DMS153 treated with DMSO at 0.1 percent for 48 hours (cell line): ENCODE results near the gene RNF8.
"Not testable (repeated sequence)": the region's sequence is repeated elsewhere in the genome, so short reads cannot be mapped to it uniquely, and the experiment has no call there.

ENCODE experiments used
- DNase-seq: peaks from one replicate; lab custom pipeline; 2025; ENCODE audit not compliant: unreplicated experiment; lab: John Stamatoyannopoulos, UW

The RNF8 gene, protein sequence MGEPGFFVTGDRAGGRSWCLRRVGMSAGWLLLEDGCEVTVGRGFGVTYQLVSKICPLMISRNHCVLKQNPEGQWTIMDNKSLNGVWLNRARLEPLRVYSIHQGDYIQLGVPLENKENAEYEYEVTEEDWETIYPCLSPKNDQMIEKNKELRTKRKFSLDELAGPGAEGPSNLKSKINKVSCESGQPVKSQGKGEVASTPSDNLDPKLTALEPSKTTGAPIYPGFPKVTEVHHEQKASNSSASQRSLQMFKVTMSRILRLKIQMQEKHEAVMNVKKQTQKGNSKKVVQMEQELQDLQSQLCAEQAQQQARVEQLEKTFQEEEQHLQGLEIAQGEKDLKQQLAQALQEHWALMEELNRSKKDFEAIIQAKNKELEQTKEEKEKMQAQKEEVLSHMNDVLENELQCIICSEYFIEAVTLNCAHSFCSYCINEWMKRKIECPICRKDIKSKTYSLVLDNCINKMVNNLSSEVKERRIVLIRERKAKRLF

DNA sequence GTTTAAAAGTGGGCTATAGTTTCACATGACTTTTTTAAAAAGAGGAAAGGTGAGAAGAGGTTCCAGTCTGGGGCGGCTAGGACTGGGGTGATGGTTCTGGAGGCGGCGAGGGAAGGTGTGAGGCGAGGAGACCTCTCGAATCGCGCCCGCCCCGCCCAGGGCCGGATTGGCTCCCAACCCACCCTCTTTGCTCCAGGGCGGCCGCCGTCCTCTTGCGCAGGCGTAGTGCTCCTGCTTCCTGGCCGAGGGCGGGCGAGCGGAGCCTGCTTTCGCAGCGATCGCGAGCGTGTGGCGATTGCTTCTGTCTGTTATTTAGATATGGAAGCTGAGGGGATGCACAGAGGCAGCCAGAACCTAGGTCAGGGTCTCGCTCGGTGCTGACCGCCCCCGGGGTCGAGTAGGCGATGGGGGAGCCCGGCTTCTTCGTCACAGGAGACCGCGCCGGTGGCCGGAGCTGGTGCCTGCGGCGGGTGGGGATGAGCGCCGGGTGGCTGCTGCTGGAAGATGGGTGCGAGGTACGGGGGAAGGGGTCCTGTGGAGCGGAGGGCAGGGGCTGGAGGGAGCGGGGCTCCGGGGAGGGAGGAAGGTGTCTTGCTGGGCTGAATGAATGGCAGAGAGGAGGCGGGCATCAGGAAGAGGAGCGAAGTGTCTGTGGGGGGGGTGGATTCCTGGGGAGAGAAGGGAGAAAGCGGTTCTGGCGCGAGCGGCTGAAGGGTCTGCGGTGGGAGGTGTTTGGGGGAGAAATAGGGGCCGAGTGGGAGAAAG, at the start of gene RNF8:
TSS of gene RNF8 (plus strand) at position 223 of the 765 bp plus-strand sequence. CDS start at position 405, 182 bp downstream.
- DNase-seq = peak; percentile 69

DNA sequence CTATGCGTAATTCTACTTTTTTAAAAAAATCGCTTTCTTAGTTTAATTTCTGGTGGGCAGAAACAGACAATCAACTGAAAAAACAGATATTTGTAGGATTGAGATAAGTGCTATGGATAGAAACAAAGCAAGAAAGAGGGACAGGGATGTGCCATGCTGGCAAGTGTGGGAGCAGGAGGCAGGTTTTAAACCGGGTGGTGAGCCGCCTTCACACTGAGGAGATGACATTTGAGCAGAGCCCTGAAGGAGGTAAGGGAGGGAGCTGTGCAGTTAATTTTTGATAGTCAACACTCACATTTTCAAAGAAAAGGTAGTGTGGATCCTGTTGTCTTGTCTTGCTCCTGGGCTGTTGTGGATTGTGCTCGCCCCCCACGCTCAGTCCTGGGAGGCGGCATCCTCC, 49.0 kb upstream of the RNF8 start:
- no peak for DNase-seq

DNA sequence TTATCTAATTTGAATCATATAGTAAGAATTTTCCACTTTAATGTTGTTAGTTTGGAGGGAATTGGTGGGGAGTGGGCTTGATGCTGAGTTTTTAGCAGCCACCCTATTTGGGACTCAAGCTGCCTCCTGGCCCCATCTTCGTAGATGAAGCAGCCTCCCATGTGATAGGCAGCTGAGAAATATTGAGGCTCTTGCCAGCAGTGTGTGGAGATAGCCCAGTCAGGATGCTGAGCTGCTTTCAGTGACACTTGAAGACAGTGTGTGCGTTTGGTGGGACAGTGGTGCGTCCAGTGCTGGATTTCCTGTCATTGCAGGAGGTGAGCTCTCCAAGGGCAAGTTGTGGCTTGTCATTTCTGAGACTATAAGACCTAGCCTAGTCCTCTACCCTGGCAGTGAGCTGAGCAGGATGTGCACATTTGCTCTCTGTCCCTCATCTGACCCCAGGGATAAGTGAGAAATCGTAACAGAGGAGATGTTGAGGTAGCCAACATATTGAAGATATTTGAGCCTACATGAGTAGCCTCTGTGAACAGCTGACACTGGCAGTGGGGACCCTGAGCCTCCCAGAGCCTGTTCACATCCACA, 47.9 kb upstream of the RNF8 start:
- DNase-seq = no peak

DNA sequence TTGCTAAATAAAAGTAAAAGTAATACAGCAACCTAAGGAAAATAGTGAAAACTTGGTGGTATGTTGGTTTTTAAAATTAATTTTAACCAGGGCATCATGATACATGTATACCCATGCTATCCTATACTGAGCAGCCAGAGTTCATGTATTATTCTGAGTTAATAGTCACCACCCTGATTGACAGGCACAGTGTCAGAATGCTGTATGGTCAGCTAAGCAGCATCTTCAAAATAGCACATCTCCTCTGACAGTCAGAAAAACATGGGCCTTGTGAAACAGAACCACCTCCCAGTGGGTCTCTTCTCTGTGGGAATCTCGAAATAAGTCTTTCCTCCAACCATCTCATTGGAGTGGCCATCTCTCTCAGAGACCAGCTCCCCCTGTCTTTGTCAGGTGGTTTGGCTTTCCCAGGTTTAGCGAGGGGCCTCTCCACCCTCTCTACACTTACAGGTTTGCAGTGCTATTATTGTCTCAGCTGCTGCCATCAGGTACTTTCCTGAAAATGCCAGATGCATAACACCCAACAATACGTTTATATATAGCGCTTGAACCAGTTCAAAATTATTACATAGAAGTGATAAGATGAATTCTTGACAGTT, 47.1 kb upstream of the RNF8 start:
- DNase-seq = no peak

DNA sequence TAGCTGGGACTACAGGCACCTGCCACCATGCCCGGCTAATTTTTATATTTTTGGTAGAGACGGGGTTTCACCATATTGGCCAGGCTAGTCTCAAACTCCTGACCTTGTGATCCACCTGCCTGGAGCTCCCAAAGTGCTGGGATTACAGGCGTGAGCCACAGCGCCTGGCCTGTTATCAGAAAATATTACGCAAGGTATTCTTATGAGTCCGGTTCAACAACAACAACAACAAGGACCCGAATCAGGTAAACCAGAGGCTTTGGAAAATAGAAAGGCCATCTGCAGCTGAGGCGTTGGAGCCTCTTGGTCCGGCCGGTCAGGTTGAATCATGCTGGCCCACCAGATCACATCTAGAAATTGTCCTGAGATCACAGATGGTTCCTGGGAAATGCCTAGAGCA, 46.3 kb upstream of the RNF8 start:
- DNase-seq = not testable (repeated sequence)

DNA sequence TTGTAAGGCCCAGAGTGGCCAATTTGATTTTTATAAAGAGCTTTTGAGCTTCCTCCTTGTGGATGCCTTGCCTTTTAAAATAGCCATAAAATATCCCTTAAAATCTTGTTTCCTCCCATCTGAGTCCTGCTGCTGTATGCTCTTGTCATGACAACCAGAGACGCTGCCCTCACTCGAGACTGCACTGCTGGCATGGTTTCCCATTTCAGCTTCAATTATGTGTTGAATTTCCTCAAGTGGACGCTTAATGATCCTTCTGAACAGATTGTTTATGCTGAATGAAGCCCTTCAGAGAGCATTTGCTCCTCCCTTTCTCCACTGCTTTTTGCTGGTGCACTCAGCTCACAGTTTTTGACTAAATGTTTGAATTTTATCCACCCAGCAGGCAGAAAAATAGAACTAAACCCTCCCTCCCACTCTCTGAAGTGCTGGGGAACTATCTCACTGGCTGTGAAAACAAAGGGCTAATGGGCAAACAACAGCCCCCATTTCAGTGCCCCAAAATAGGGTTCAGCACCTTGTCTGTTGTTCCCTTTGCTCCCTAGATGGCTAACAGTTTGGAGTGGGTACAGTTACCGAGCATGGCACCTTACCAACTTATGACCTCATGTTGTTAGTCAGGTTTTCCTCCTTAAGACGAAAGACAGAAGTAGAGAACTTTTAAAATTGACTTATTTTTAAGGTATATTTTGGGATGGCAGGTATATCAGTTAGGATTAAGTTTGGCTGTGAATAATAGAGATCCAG, 45.5 kb upstream of the RNF8 start:
- peak; percentile 44 for DNase-seq

DNA sequence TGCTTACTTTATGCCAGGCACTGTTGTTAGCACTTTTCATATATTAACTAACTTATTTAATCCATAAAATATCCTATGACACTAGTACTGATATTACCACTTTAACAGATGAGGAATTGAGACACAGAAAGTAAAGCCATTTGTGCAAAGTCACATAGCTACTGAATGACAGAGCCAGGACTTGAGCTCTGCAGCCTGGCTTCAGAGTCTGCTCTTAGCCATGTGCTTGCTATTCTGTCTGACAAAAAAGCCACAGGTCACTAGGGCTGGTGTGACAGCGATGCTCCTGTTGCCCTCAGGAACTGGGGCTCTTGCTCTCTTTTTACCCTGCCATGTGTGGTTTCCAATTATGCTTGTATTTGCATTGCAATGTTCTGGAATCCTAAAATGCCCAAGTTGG, 44.7 kb upstream of the RNF8 start:
- no peak for DNase-seq

DNA sequence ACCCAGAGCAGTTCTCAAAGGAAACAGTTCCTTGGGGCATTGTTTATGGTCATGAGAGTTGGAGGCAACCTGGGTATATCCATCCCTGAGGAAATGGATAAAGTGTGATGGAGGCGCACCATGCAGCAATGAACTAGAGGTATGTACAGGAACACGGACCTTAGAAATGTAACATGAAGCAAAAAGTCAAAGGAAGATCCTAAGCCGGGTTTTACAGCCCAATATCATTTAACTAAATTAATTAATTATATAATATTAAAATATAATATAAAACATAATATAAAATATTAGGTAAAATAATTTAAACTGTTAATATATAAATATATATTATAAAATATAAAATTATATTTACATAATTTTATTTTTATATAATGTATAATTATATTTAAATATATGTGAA, 44.1 kb upstream of the RNF8 start:
- DNase-seq = no peak

DNA sequence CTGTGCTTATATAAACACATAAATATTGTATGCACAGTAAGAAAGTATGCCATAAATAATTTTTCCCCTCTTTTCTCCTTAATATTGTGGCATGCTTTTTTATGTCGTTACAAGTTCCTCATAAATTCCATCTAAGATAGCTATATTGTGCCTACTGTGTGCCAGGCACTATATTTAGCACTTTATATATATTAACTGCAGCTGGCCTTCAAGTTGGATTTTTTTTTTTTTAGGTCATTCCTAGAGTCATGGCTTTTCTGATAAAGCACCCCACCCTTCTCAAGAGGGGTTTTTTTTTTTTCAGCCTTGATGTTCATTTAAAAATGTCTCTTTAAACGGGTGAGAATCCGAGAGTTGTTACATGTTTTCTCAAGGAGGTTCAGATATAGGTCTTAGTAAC, 42.8 kb upstream of the RNF8 start:
- no peak for DNase-seq

DNA sequence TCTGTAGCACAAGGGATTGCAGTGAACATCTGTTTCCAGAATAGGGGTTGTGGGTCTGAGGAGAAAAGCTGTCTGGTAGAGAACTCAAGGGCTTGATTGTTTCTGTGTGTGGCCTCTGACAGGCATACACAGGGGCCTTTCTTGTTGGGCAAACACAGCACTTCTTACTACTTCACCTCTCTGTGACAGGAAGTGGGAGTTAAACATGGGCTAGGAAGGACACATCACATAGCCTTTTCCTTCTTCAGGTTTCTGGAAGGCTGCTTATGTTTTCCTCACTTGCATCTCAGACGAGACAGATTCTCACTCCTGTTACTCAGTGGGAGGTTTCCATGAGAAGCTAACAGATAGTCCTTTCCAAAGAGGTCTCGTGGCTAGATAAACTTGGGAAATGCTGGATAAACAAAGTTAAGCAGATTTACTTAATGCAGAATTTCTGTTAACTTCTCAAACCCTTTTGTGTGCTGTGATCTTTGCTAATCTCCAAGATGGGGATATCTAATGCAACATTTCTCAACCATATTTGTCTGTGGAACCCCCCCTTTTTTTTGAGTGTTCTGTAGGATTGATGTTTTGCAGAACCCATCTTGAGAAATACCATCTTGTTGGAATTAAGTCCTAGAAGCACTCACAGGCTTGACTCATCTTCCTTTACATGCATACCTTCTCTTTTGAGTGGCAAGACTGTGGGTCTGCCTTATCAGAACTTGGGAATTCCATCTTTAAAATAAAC, 41.9 kb upstream of the RNF8 start:
- no peak for DNase-seq

DNA sequence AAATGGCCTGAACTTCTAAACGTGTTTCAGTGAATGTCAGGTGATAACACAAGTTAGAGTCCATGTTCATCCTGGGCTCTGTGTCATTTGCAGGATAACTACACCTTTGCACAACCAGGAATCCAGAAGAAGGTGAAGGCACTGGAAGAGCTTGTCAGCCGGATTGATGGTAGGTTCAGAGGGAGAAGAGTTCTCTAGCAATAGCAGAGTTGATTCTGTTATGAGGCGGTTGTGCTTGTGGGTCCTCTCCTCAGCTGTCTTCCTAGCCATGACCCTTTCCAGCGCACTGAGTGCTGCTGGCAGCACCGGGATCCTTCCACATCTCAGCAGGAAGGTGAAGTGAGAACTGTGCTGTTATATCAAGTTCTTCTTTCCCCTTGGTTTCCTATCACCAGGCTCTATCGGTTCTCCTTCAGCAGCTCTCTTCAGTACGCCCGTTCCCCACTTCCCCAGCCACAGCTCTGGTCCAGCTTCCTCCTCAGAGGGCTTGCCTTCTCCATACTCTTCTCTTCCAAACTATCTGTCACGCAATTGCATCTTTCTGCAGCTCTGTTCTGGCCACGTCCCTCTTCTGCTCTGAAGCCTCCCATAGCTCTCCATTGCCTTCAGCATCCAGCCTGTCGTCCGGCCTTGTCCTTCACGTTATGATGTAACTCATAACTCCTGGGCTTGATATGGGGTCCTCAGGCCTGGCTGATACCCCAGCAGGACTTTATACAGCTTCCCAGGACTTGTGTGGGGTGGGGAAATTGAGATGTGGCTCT, 39.9 kb upstream of the RNF8 start:
- no peak for DNase-seq

DNA sequence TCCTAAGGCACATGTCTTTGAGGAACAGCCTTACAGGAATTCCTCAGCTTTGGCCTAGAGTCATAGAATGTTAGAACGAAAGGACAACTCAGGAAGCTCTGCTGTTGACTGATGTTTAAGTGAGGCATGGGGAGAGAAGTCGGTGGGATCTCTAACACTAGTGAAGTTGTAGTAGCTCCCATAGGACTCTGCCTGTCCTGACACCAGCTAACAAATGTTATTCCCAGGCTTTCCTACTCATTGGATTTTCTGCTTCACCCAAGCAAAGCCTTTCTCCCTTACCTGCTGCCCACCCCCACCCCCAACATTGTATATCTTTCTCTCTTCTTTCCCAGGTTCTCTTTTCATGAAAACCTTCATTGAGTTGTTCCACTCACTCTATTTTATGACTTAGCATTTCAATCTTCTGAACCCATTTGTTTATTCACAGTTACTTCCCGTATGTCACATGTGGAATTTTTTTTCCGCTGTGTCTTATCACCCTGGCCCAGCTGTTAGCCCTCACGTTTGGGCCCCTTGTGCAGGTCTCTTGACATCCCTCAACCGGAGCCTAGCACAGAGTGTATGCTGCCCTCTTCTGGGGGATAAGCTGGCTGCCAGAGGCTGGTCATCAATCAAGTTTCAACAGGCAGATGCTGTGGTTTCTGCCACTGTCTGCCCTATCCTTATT, 39.2 kb upstream of the RNF8 start:
- no peak for DNase-seq

DNA sequence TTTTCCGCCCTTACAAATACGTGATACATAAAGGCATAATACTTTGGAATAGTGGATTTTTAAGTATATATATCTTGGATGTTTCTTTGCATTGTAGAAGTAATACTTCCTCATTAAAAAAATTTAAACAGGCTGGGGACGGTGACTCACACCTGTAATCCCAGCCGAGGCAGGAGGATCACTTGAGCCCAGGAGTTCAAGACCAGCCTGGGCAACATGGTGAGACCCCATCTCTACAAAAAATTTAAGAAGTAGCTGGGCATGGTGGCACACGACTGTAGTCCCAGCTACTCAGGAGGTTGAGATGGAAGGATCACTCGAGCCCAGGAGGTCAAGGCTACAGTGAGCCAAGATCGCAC, 38.6 kb upstream of the RNF8 start:
- no peak for DNase-seq

DNA sequence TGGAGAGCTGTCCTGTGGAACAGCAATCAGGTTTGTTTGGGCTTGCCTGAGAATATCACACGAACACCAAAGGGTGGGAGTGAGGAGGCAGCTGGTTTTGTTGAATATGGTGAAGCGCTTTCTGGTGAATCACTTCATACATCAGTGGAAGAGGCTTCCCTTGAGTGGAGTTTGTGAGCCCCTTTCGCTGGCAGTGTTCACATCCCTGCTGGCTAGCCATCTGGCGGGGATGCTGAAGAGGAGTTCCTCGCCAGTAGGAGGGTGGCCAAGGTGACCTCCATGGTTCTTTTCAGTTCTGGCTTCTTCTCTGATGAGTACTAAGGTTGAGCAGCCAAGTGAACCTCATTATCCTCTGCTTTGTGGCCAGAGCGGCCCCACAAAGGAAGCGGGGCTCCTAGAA, 37.7 kb upstream of the RNF8 start:
- no peak for DNase-seq

DNA sequence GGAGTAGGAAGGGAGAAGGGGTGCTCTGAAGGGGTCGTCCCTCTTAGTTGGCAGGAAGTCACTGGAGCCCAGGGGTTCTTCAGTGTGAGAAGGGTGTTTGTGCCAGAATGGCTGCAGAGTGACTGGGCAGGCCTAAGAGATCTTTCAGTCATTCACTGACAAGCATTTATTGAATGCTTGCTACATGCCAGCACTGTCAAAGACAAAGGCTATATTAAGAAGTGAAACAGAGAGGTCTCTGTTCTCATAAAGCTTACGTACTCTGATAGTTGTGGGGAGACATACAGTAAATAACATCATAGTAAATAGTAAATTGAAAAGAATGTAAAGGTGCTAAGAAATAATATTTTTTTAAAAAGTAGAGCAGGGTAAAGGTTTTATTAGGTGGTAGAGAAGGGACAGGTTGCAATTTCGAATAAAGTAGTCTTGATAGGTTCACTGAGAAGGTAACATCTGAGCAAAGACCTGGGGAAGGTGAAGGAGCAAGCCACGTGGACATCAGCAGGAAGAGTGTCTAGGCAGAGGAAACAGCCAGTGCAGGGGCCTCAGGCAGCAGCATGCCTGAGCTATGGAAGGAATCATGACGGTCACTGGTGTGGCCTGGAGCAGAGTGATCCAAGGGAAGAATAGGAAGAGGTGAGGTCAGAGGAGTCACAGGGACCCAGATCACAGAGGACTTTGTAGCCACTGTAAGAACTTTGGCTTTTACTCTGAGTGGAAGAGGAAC, 36.3 kb upstream of the RNF8 start:
- no peak for DNase-seq

DNA sequence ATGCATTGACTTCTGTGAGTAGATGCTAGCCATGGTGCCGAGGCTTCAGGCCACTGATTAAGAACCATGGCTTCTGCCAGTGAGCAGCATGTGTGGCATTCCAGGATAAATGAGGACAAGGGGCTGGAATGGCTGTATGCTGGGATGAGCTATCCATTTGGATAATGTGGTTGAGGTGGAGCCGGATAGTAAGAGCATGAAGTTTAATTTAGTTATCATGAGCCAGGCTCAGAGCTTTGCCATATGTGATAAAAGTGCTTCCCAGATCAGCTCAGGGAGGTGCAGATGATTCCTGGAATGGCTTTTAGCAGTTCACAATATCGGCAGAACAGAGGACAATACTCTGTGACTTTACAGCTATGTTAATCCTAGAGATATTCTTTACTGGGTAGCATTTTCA, 34.6 kb upstream of the RNF8 start:
- DNase-seq = no peak

DNA sequence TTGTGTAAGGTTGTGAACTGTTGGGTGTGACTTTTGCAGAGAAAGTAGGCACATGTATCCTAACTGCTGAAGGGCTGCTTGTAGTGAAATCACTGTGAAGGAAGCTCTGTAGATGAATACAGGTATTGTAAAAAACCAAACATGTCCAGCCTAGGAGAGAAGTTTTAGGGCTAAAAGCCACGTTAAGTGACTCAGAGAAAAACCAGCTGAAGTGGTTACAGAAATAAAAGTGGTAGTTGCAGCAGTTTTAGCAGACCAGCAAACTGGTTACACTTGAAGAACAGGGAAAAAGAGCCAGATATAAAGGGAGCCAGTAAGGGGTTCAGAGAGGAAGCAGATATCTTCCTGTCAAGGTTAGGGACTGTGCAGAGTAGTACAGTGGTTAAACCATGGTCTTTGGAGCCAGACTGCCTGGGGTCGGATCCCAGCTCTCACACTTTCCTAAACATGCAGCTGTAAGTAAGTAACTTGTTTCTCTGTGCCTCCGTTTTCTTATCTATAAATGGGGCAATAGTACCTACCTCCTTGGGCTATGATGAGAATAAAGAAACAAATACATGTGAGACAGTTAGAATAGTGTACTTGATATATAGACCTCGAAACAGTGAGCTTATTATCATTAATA, 33.8 kb upstream of the RNF8 start:
- DNase-seq = no peak

DNA sequence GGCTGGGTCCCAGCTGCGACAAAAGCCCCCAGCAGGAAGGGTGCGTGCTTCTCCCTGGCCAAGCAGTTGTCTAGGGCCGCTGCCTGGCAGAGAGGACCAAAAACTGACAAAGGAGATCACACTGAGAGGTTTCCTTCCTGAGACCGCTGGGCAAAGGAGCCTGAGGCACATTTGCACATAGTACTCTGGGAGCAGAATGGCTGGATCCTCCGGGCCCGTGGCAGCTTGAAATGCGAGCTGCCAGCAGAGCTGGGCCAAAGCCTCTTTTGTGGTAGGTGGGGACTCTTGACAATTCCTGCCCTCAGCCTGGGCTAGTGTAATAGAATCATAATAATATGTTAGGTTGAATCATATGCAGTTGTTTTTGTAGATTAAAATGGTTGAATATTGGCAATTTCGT, 33.1 kb upstream of the RNF8 start:
- DNase-seq = no peak
